HEK293 (cell line): Measurements from ENCODE around the gene MAP3K6.

ENCODE experiments used
- SETDB1 ChIP-seq: IDR thresholded peaks from one replicate; pipeline ENCODE4 v1.6.1; 2017; ENCODE audit warnings: mild to moderate bottlenecking, low read length, moderate library complexity, mixed read lengths; ENCODE audit not compliant: insufficient read length
- ZBTB49 ChIP-seq: fragments of 450-650 bp; formaldehyde crosslinking; IDR thresholded peaks from 2 replicates; pipeline ENCODE4 v1.5.1; 2016; ENCODE audit warnings: missing biosample characterization, missing genetic modification characterization, low read depth
- ZNF274 ChIP-seq, 2 experiments: fragments of 200-500 bp in 1 of 2; fragments of 450-650 bp in 1 of 2; sonication (Bioruptor generic) in 1 of 2; formaldehyde crosslinking in 1 of 2; IDR thresholded peaks; 2 replicates each; pipeline versions ENCODE4 v1.5.1 to v1.6.1; 2014 to 2016; ENCODE audit warnings: borderline replicate concordance in 1 of 2, inconsistent platforms in 1 of 2, low read length in 1 of 2, missing biosample characterization in 1 of 2, missing genetic modification characterization in 1 of 2
- ZNF280D ChIP-seq: fragments of 450-650 bp; formaldehyde crosslinking; IDR thresholded peaks from 2 replicates; pipeline ENCODE4 v1.5.1; 2016; ENCODE audit warnings: missing biosample characterization, missing genetic modification characterization
- ZNF350 ChIP-seq: fragments of 450-650 bp; formaldehyde crosslinking; IDR thresholded peaks from 2 replicates; pipeline ENCODE4 v1.5.0; 2017; ENCODE audit warnings: missing biosample characterization, mild to moderate bottlenecking, missing genetic modification characterization
- ZNF548 ChIP-seq: fragments of 450-650 bp; formaldehyde crosslinking; IDR thresholded peaks from 2 replicates; pipeline ENCODE4 v1.5.1; 2016; ENCODE audit warnings: missing biosample characterization, missing genetic modification characterization
- ZNF561 ChIP-seq: fragments of 450-650 bp; IDR thresholded peaks from 2 replicates; pipeline ENCODE4 v1.5.1; 2018; ENCODE audit warnings: missing biosample characterization, missing genetic modification characterization, borderline replicate concordance
- TF ChIP-seq, protein P1 (sequence below): fragments of 450-650 bp; formaldehyde crosslinking; IDR thresholded peaks from 2 replicates; pipeline ENCODE4 v1.5.1; 2016; ENCODE audit warnings: missing biosample characterization, missing genetic modification characterization
- TF ChIP-seq, protein P2 (sequence below): fragments of 450-650 bp; formaldehyde crosslinking; IDR thresholded peaks from 2 replicates; pipeline ENCODE4 v1.5.1; 2016; ENCODE audit warnings: missing biosample characterization, missing genetic modification characterization

GRCh38 chr1:27361044-27361402, 5.7 kb downstream of the MAP3K6 start:
- TF ChIP-seq ZNF548 (tag by site-specific recombination), result no peak
- TF ChIP-seq, protein P1, sequence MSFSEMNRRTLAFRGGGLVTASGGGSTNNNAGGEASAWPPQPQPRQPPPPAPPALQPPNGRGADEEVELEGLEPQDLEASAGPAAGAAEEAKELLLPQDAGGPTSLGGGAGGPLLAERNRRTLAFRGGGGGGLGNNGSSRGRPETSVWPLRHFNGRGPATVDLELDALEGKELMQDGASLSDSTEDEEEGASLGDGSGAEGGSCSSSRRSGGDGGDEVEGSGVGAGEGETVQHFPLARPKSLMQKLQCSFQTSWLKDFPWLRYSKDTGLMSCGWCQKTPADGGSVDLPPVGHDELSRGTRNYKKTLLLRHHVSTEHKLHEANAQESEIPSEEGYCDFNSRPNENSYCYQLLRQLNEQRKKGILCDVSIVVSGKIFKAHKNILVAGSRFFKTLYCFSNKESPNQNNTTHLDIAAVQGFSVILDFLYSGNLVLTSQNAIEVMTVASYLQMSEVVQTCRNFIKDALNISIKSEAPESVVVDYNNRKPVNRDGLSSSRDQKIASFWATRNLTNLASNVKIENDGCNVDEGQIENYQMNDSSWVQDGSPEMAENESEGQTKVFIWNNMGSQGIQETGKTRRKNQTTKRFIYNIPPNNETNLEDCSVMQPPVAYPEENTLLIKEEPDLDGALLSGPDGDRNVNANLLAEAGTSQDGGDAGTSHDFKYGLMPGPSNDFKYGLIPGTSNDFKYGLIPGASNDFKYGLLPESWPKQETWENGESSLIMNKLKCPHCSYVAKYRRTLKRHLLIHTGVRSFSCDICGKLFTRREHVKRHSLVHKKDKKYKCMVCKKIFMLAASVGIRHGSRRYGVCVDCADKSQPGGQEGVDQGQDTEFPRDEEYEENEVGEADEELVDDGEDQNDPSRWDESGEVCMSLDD, result no peak
- no peak for TF ChIP-seq ZNF350 (tag by site-specific recombination)
- TF ChIP-seq, protein P2, sequence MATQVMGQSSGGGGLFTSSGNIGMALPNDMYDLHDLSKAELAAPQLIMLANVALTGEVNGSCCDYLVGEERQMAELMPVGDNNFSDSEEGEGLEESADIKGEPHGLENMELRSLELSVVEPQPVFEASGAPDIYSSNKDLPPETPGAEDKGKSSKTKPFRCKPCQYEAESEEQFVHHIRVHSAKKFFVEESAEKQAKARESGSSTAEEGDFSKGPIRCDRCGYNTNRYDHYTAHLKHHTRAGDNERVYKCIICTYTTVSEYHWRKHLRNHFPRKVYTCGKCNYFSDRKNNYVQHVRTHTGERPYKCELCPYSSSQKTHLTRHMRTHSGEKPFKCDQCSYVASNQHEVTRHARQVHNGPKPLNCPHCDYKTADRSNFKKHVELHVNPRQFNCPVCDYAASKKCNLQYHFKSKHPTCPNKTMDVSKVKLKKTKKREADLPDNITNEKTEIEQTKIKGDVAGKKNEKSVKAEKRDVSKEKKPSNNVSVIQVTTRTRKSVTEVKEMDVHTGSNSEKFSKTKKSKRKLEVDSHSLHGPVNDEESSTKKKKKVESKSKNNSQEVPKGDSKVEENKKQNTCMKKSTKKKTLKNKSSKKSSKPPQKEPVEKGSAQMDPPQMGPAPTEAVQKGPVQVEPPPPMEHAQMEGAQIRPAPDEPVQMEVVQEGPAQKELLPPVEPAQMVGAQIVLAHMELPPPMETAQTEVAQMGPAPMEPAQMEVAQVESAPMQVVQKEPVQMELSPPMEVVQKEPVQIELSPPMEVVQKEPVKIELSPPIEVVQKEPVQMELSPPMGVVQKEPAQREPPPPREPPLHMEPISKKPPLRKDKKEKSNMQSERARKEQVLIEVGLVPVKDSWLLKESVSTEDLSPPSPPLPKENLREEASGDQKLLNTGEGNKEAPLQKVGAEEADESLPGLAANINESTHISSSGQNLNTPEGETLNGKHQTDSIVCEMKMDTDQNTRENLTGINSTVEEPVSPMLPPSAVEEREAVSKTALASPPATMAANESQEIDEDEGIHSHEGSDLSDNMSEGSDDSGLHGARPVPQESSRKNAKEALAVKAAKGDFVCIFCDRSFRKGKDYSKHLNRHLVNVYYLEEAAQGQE, result no peak
- no peak for TF ChIP-seq ZNF561 (tag by site-specific recombination)
- no peak for TF ChIP-seq ZNF280D
- no peak for TF ChIP-seq SETDB1
- TF ChIP-seq ZBTB49 (tag by site-specific recombination), result no peak
- TF ChIP-seq ZNF274 (IDR thresholded peaks at IDR 0.05; ENCODE audit: low read length), result no peak
- TF ChIP-seq ZNF274 (tag by site-specific recombination; IDR thresholded peaks at IDR 0.05; ENCODE audit: borderline replicate concordance), result no peak
